Measurements from ENCODE around the gene SHISA4. TPM values are rescaled to one million over a fixed set of nuclear protein-coding genes. Genes with fewer than 3 reads are reported as not detected.

Gene SHISA4
- total and polyA plus RNA-seq, 2 donors from 2014 or later, result 10.4 to 37.6 TPM

DNA sequence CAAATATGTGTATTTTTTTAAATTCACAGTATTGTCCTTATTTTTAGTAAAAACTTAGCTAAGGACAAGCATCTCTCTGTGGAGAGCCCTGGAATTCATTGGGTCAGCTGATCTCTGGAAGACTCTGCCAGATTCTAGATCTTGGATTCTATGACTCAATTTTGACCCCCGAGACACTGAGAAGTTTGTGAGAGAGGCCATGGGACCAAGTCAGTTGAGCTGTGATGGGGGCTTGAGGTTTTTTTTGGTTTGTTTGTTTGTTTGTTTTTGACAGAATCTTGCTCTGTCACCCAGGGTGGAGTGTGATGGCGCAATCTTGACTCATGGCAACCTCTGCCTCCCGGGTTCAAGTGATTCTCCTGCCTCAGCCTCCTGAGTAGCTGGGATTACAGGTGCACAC, 13.5 kb downstream of the SHISA4 start:
- H3K36me3 ChIP-seq (ENCODE audit: control insufficient read depth in 2 of 3, insufficient read depth in 3 of 3, low read length in 3 of 3), result no peaks in the 10 kb centered on the region
- H3K4me3 ChIP-seq (ENCODE audit: low read length in 3 of 3), result no peak overlapping the region
- DNase-seq, result no peak
- intact Hi-C loops (cut with DNase I), result no loop called here
- FAIRE-seq, result no peak
- H3K9ac ChIP-seq (ENCODE audit: low read length in 3 of 3), result no peak overlapping the region
- TF ChIP-seq, protein P1, sequence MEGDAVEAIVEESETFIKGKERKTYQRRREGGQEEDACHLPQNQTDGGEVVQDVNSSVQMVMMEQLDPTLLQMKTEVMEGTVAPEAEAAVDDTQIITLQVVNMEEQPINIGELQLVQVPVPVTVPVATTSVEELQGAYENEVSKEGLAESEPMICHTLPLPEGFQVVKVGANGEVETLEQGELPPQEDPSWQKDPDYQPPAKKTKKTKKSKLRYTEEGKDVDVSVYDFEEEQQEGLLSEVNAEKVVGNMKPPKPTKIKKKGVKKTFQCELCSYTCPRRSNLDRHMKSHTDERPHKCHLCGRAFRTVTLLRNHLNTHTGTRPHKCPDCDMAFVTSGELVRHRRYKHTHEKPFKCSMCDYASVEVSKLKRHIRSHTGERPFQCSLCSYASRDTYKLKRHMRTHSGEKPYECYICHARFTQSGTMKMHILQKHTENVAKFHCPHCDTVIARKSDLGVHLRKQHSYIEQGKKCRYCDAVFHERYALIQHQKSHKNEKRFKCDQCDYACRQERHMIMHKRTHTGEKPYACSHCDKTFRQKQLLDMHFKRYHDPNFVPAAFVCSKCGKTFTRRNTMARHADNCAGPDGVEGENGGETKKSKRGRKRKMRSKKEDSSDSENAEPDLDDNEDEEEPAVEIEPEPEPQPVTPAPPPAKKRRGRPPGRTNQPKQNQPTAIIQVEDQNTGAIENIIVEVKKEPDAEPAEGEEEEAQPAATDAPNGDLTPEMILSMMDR (IDR thresholded peaks at IDR 0.05; ENCODE audit: borderline replicate concordance, extremely low read depth, insufficient read depth), result no peak
- no peak overlapping the region for H3K27ac ChIP-seq (ENCODE audit: low read depth in 2 of 2, low read length in 2 of 2)
- no peaks in the 10 kb centered on the region for H3K27me3 ChIP-seq (ENCODE audit: control insufficient read depth, insufficient read depth, low read length)
- H3K4me1 ChIP-seq (ENCODE audit: control insufficient read depth in 2 of 3, insufficient read depth in 2 of 3, low read depth in 1 of 3, low read length in 3 of 3), result peaks cover 0 to 11% (median 0%) of the 10 kb centered on the region in 3 donors
- no peaks in the 10 kb centered on the region for H3K9me3 ChIP-seq (ENCODE audit: control insufficient read depth in 2 of 3, insufficient read depth in 1 of 3, low read length in 3 of 3)

DNA sequence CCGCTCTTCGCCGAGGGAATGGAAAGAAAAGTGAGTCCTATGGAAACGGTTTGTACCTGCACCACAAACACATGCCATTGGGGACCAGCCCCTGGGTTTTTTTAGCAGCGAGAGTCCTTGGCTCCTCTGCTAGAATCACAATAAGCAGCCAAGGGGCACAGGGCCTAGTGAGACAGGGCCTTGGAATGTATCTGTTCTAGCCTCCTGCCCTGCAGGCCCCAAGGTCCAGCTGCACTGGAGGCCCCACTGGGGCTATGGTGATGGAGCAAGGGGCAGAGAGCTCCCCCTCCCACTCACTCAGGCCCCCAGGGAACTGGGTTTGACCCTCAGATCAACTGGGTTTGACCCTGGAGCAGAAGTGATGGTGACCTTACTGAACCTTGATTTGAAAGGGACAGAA, 14.4 kb downstream of the SHISA4 start:
- no peak for FAIRE-seq
- intact Hi-C loops (cut with DNase I), result no loop called here
- no peak overlapping the region for H3K9ac ChIP-seq (ENCODE audit: low read length in 3 of 3)
- peak overlapping the region in 1 of 2 donors; percentile 72 for H3K27ac ChIP-seq (ENCODE audit: low read depth in 2 of 2, low read length in 2 of 2)
- no peaks in the 10 kb centered on the region for H3K27me3 ChIP-seq (ENCODE audit: control insufficient read depth, insufficient read depth, low read length)
- H3K9me3 ChIP-seq (ENCODE audit: control insufficient read depth in 2 of 3, insufficient read depth in 1 of 3, low read length in 3 of 3), result no peaks in the 10 kb centered on the region
- H3K36me3 ChIP-seq (ENCODE audit: control insufficient read depth in 2 of 3, insufficient read depth in 3 of 3, low read length in 3 of 3), result no peaks in the 10 kb centered on the region
- peaks cover 0 to 11% (median 0%) of the 10 kb centered on the region in 3 donors for H3K4me1 ChIP-seq (ENCODE audit: control insufficient read depth in 2 of 3, insufficient read depth in 2 of 3, low read depth in 1 of 3, low read length in 3 of 3)
- TF ChIP-seq, protein P1 (IDR thresholded peaks at IDR 0.05; ENCODE audit: borderline replicate concordance, extremely low read depth, insufficient read depth), result no peak
- no peak overlapping the region for H3K4me3 ChIP-seq (ENCODE audit: low read length in 3 of 3)
- DNase-seq, result peak in 1 of 5 donors; percentile 94

DNA sequence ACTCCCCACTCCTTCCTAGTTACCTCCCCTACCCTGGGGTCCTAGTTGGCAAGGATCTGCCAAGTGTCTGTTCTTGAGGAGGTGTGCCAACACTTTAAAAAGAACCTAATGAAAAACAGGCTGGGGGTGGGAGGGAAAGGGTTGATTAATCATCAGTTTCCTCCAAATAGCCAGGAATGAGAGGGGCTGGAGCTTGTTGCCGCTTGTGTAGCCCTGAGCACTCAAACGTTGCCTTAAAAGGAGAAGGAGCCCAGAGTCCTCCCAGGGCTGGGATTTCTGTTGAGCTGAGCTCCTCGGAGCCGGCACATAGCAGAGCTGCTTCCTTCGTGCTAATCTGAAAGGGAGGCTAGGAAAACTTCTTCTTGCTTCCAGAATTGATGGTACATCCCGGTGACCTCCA, 15.9 kb downstream of the SHISA4 start:
- no peaks in the 10 kb centered on the region for H3K9me3 ChIP-seq (ENCODE audit: control insufficient read depth in 2 of 3, insufficient read depth in 1 of 3, low read length in 3 of 3)
- DNase-seq, result peak in 3 of 5 donors; percentile 64 to 88 (median 85)
- intact Hi-C loops (cut with DNase I), result no loop called here
- no peak for FAIRE-seq
- H3K27me3 ChIP-seq (ENCODE audit: control insufficient read depth, insufficient read depth, low read length), result no peaks in the 10 kb centered on the region
- H3K4me3 ChIP-seq (ENCODE audit: low read length in 3 of 3), result no peak overlapping the region
- H3K36me3 ChIP-seq (ENCODE audit: control insufficient read depth in 2 of 3, insufficient read depth in 3 of 3, low read length in 3 of 3), result no peaks in the 10 kb centered on the region
- H3K9ac ChIP-seq (ENCODE audit: low read length in 3 of 3), result no peak overlapping the region
- peaks cover 0 to 11% (median 0%) of the 10 kb centered on the region in 3 donors for H3K4me1 ChIP-seq (ENCODE audit: control insufficient read depth in 2 of 3, insufficient read depth in 2 of 3, low read depth in 1 of 3, low read length in 3 of 3)
- H3K27ac ChIP-seq (ENCODE audit: low read depth in 2 of 2, low read length in 2 of 2), result peak overlapping the region; percentile 43 to 78
- TF ChIP-seq, protein P1 (IDR thresholded peaks at IDR 0.05; ENCODE audit: borderline replicate concordance, extremely low read depth, insufficient read depth), result no peak
